ENCODE data around the gene PCMTD2. TPM values are rescaled to one million over a fixed set of nuclear protein-coding genes. Genes with fewer than 3 reads are reported as not detected.
"Not testable (repeated sequence)": the region's sequence is repeated elsewhere in the genome, so short reads cannot be mapped to it uniquely, and the experiment has no call there.

Gene PCMTD2
- total RNA-seq, 2 donors from 2014 or later: 55.9 to 113 TPM

- no peaks in the 10 kb centered on the region for H3K27me3 ChIP-seq (replicated peaks; ENCODE audit: insufficient read depth)
- no peaks in the 10 kb centered on the region for H3K36me3 ChIP-seq
- H3K27ac ChIP-seq: no peak overlapping the region
- no peaks in the 10 kb centered on the region for H3K9me3 ChIP-seq
- no peak for TF ChIP-seq CTCF (IDR thresholded peaks at IDR 0.05)
- no peaks in the 10 kb centered on the region for H3K4me1 ChIP-seq (ENCODE audit: control insufficient read depth in 1 of 2, low read depth in 2 of 2)
- ATAC-seq (ENCODE audit: insufficient number of reproducible peaks, low FRiP score, low read depth) (no peak), DNase-seq (ENCODE audit: low spot score) (no peak)
- no peak overlapping the region for H3K4me3 ChIP-seq
Observed at GRCh38 chr20:64283646-64284045, 28.1 kb downstream of the PCMTD2 start.

DNA sequence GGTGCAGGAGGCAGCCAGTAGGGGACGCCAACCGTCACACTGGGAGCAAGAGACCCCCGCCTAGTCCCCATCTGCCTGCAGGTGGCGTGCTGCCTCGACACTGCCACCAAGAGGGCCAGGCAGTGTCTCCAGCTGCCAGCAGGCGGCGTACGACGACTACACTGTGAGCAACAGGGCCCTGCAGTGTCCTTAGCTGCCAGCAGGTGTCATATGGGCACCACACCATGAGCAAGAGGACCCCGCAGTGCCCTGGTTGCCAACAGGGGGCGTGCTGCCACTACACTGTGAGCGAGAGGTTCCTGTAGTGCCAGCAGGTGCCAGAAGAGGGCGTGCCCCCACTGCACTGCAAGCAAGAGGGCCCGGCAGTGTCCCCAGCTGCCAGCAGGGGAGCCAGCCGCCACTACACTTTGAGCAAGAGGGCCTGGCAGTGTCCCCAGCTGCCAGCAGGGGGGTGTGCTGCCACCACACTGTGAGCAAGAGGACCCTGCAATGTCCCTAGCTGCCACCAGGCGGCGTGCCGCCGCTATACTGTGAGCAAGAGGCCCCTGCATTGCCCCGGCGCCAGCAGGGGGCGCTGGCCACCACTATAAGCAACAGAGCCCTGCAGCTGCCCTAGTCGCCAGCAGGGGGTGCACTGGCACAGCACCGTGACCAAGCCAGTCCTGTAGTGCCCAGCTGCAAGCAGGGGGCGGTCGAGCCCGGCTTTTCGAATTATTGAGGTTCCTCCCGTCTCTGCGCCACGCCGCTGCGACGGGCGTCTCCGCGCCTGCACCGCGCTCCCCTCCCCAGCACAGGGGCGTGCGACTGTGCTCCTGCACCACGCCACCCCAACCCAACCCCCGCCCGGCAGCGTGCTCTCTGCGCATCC lies 30.3 kb downstream of the PCMTD2 start:
- ATAC-seq (ENCODE audit: insufficient number of reproducible peaks, low FRiP score, low read depth); H3K27me3 ChIP-seq (replicated peaks; ENCODE audit: insufficient read depth); H3K4me1 ChIP-seq (ENCODE audit: control insufficient read depth in 1 of 2, low read depth in 2 of 2); H3K4me3 ChIP-seq; H3K9me3 ChIP-seq; H3K36me3 ChIP-seq; H3K27ac ChIP-seq: not testable (repeated sequence)
- peak; percentile 57 for TF ChIP-seq CTCF (IDR thresholded peaks at IDR 0.05)
- DNase-seq (ENCODE audit: low spot score): peak; percentile 11

DNA sequence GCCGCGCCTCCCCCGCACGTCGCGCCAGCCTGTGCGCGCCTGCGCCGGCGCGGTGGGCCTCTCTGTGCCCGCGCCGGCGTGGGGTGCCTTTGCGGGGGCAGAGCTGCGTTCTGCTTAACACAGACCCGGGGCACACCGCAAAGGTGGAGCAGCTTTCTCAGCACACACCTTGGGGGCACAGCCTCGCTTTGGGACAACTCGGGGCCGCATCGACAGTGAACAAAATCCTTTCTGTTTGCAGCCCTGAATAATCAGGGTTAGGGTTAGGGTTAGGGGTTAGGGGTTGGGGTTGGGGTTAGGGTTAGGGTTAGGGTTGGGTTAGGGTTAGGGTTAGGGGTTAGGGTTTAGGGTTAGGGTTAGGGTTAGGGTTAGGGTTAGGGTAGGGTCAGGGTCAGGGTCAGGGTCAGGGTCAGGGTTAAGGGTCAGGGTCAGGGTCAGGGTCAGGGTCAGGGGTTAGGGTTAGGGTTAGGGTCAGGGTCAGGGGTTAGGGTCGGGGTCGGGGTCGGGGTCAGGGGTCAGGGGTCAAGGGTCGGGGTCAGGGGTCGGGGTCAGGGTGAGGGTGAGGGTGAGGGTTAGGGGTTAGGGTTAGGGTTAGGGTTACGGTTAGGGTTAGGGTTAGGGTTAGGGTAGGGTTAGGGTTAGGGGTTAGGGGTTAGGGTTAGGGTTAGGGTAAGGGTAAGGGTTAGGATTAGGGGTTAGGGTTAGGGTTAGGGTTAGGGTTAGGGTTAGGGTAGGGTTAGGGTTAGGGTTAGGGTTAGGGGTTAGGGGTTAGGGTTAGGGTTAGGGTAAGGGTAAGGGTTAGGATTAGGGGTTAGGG lies 31.1 kb downstream of the PCMTD2 start:
- not testable (repeated sequence) for ATAC-seq (ENCODE audit: insufficient number of reproducible peaks, low FRiP score, low read depth); DNase-seq (ENCODE audit: low spot score); H3K27ac ChIP-seq; H3K4me3 ChIP-seq; H3K4me1 ChIP-seq (ENCODE audit: control insufficient read depth in 1 of 2, low read depth in 2 of 2); H3K27me3 ChIP-seq (replicated peaks; ENCODE audit: insufficient read depth); H3K9me3 ChIP-seq; H3K36me3 ChIP-seq

GRCh38 chr20:64287264-64287590 lies 31.7 kb downstream of the PCMTD2 start:
- H3K27me3 ChIP-seq (replicated peaks; ENCODE audit: insufficient read depth); ATAC-seq (ENCODE audit: insufficient number of reproducible peaks, low FRiP score, low read depth): not testable (repeated sequence)

DNA sequence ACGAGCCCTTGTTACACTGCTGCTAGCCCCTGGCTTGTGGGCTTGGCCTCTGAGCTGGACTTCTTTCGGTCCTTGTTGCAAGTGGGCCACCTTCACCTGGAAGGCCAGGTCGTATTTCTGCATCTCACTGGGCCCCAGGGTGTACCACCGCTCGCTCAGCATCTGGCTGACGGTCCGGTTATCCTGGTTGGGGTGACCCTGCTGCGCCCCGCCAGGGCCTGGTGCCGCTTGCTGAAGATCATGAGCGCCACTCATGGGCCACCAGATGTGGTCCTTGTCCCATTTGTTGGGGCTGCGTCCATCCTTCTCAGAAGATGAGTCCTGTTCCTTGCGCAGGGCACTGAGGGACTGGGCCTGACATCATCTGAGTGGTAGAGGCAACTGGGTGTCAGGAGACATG lies 36.6 kb downstream of the PCMTD2 start:
- not testable (repeated sequence) for H3K27ac ChIP-seq; H3K27me3 ChIP-seq (replicated peaks; ENCODE audit: insufficient read depth); H3K36me3 ChIP-seq; DNase-seq (ENCODE audit: low spot score); H3K4me3 ChIP-seq; H3K4me1 ChIP-seq (ENCODE audit: control insufficient read depth in 1 of 2, low read depth in 2 of 2); ATAC-seq (ENCODE audit: insufficient number of reproducible peaks, low FRiP score, low read depth); H3K9me3 ChIP-seq

More at GRCh38 chr20:64287264-64287590, 31.7 kb downstream of the PCMTD2 start:
- not testable (repeated sequence) for H3K9me3 ChIP-seq; H3K27ac ChIP-seq; H3K36me3 ChIP-seq; H3K4me3 ChIP-seq; H3K4me1 ChIP-seq (ENCODE audit: control insufficient read depth in 1 of 2, low read depth in 2 of 2); DNase-seq (ENCODE audit: low spot score)

DNA sequence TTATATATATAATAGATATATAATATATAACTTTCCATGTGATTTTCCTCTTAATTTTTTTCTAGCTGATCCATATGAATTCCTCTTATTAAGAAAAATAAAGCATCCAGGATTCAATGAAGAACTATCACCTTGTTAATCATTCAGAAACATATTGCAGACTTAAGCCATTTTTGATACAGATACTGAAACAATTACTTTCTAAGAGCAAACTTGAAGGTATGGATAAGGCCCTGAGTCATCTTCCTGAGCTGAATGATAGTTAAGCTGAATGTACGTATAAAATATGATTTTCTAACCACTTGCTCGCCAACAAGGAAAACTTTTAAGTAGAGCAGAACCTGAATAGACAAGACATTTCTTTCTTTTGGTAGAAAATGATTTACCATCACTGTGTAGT lies 47.5 kb downstream of the PCMTD2 start:
- H3K4me1 ChIP-seq (ENCODE audit: control insufficient read depth in 1 of 2, low read depth in 2 of 2); H3K9me3 ChIP-seq; H3K4me3 ChIP-seq; ATAC-seq (ENCODE audit: insufficient number of reproducible peaks, low FRiP score, low read depth); H3K36me3 ChIP-seq; DNase-seq (ENCODE audit: low spot score); H3K27ac ChIP-seq; H3K27me3 ChIP-seq (replicated peaks; ENCODE audit: insufficient read depth): not testable (repeated sequence)

DNA sequence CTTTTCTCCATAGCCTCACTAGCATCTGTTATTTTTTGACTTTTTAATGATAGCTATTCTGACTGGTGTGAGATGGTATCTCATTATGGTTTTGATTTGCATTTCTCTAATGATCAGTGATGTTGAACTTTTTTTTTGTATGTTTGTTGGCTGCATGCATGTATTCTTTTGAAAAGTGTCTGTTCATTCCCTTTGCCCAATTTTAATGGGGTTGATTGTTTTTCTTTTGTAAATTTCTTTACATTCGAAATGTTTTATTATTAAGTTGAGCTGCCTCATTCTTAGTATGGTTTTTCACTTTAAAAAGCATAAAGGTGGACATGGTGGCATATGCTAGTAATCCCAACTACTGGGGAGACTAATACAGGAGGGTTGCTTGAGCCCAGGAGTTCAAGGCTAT lies 58.2 kb downstream of the PCMTD2 start:
- DNase-seq (ENCODE audit: low spot score); H3K36me3 ChIP-seq; H3K27me3 ChIP-seq (replicated peaks; ENCODE audit: insufficient read depth); H3K4me3 ChIP-seq; H3K9me3 ChIP-seq; ATAC-seq (ENCODE audit: insufficient number of reproducible peaks, low FRiP score, low read depth); H3K4me1 ChIP-seq (ENCODE audit: control insufficient read depth in 1 of 2, low read depth in 2 of 2); H3K27ac ChIP-seq: not testable (repeated sequence)

- not testable (repeated sequence) for H3K36me3 ChIP-seq; H3K9me3 ChIP-seq; H3K4me3 ChIP-seq; H3K27ac ChIP-seq; H3K27me3 ChIP-seq (replicated peaks; ENCODE audit: insufficient read depth); DNase-seq (ENCODE audit: low spot score); H3K4me1 ChIP-seq (ENCODE audit: control insufficient read depth in 1 of 2, low read depth in 2 of 2); ATAC-seq (ENCODE audit: insufficient number of reproducible peaks, low FRiP score, low read depth)
Observed at GRCh38 chr20:64315381-64315780, 59.8 kb downstream of the PCMTD2 start.

DNA sequence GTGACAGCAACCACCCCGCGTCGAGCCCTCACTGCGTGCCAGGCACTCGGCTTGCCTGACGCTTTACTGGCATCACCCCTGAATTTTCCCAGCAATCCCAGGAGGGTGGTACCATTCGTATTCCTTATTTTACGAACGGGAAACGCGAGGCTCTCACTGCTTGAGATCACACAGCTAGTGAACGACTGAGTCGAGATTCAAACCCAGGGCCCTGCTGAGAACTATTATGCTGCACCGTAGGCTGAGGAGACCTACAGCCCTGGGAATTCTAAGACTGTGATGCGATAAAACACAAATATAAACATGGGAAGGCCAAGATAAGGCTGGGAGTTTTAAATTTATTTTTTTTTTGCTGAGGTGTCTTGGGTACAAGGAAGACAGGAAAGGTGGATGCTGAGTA lies 60.3 kb downstream of the PCMTD2 start:
- not testable (repeated sequence) for DNase-seq (ENCODE audit: low spot score); H3K36me3 ChIP-seq; H3K4me3 ChIP-seq; H3K27ac ChIP-seq; H3K27me3 ChIP-seq (replicated peaks; ENCODE audit: insufficient read depth); ATAC-seq (ENCODE audit: insufficient number of reproducible peaks, low FRiP score, low read depth); H3K9me3 ChIP-seq; H3K4me1 ChIP-seq (ENCODE audit: control insufficient read depth in 1 of 2, low read depth in 2 of 2)

- not testable (repeated sequence) for H3K4me1 ChIP-seq (ENCODE audit: control insufficient read depth in 1 of 2, low read depth in 2 of 2); H3K27me3 ChIP-seq (replicated peaks; ENCODE audit: insufficient read depth); DNase-seq (ENCODE audit: low spot score); H3K4me3 ChIP-seq; H3K9me3 ChIP-seq; ATAC-seq (ENCODE audit: insufficient number of reproducible peaks, low FRiP score, low read depth); H3K36me3 ChIP-seq; H3K27ac ChIP-seq
Observed at GRCh38 chr20:64316415-64317083, 61.0 kb downstream of the PCMTD2 start.
